Motor neuron (in vitro differentiated cells): Measurements from ENCODE around the gene ARHGAP42. TPM values are rescaled to one million over a fixed set of nuclear protein-coding genes. Genes with fewer than 3 reads are reported as not detected.
"Not testable (repeated sequence)": the region's sequence is repeated elsewhere in the genome, so short reads cannot be mapped to it uniquely, and the experiment has no call there.

Experiments used
- ATAC-seq, 8 experiments: fragments of 200-7000 bp; cut with Tn5 transposase; replicated peaks in 6 of 8; 2 replicates each; pipeline ENCODE4 v1.8.0; 2021; ENCODE audit warnings: mild to moderate bottlenecking in 8 of 8, moderate library complexity in 8 of 8
- H3K27ac ChIP-seq, 2 donors: fragments of 250-450 bp; sonication (Bioruptor Pico); 2 replicates each; pipeline ENCODE4 v1.9.0; 2021; ENCODE audit warnings: antibody characterized with exemption in 2 of 2, mild to moderate bottlenecking in 2 of 2, moderate library complexity in 1 of 2
- H3K4me1 ChIP-seq, 2 donors: fragments of 250-450 bp; sonication (Bioruptor Pico); replicated peaks in 1 of 2; 2 replicates each; pipeline ENCODE4 v1.6.1; 2021; ENCODE audit warnings: antibody characterized with exemption in 2 of 2, mild to moderate bottlenecking in 2 of 2, moderate library complexity in 1 of 2
- H3K4me3 ChIP-seq, 5 donors: fragments of 250-450 bp; sonication (Bioruptor Pico); 2 replicates each; pipeline ENCODE4 v1.9.0; 2021; ENCODE audit warnings: antibody characterized with exemption in 5 of 5, mild to moderate bottlenecking in 5 of 5, moderate library complexity in 4 of 5
- WGBS, 10 experiments: fragments of 450-650 bp; shearing (Covaris generic); methylation state at CpG; one replicate each; pipeline ENCODE4 v1.0.0; 2022; 5-methylcytosine and 5-hydroxymethylcytosine counted together
- in situ Hi-C, 9 experiments: fragments of 400-800 bp; cut with MboI; loops; one replicate each; pipeline ENCODE4 v1.15.0; 2021; ENCODE audit warnings: low sequenced_read_pairs in 9 of 9, low pct_unique_long_range_greater_than_20kb in 2 of 9; ENCODE audit not compliant: unreplicated experiment in 9 of 9
- total RNA-seq, 8 experiments: library from RNA; unstranded; fragments of 300-600 nt; gene quantifications; 2 replicates each; pipeline versions ENCODE4 v1.2.3 to v1.2.4, GENCODE V29; 2022

The ARHGAP42 gene, protein sequence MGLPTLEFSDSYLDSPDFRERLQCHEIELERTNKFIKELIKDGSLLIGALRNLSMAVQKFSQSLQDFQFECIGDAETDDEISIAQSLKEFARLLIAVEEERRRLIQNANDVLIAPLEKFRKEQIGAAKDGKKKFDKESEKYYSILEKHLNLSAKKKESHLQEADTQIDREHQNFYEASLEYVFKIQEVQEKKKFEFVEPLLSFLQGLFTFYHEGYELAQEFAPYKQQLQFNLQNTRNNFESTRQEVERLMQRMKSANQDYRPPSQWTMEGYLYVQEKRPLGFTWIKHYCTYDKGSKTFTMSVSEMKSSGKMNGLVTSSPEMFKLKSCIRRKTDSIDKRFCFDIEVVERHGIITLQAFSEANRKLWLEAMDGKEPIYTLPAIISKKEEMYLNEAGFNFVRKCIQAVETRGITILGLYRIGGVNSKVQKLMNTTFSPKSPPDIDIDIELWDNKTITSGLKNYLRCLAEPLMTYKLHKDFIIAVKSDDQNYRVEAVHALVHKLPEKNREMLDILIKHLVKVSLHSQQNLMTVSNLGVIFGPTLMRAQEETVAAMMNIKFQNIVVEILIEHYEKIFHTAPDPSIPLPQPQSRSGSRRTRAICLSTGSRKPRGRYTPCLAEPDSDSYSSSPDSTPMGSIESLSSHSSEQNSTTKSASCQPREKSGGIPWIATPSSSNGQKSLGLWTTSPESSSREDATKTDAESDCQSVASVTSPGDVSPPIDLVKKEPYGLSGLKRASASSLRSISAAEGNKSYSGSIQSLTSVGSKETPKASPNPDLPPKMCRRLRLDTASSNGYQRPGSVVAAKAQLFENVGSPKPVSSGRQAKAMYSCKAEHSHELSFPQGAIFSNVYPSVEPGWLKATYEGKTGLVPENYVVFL
- total RNA-seq, result 10 to 100 TPM in 4 of 8 experiments, 1 to 10 TPM in 4; 2.7 to 29.7 (median 10.0) TPM

DNA sequence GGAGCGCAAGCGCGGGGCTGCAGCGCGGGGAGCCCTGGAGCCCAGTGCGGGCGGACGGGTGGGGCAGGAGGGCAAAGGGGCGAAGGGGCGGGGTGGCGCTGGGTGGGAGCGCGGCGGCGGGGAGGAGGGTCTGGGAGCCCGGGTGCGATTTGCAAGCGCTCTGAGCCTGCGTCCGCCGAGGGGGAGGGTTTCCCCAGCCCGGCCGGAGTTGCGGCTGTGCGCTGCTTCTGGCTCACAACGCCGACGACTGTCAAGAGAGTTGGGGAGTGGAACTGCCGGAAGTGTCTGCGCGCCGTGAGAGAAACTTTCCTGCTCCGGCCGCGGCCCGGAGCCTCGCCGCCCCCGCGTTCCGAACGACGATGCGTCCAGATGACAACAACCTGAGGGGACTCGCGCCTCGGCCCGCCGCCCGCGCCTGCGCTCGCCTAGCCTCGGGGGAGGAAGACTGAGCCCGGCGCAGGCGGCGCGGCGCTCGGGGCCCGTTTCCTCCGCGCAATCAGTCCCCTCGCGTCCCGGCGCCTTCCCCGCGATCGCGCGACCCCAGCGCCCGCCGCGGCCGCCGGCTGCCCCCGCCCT, at the start of gene ARHGAP42:
ARHGAP42 (plus strand) TSS at position 235 of the 576 bp plus-strand sequence. CDS start 391 bp downstream, outside the sequence.
- Histone ChIP-seq H3K27ac (no peak within 1 kb of the TSS), H3K4me1 (peaks cover 4 to 7% of the 10 kb centered on the region in 2 donors), H3K4me3 (peak within 1 kb of the TSS; percentile 60 to 94 (median 75))
- WGBS, 10 experiments, result 0 to 1% (median 0%) methylated on average over 5 to 15 of the region's 80 CpGs; no CpG with 5 or more reads in 7 of the 10 experiments
- in situ Hi-C loops, result loop anchor here in 3 of 9 experiments (25.0 kb wide), 2 partner anchors 175 to 250 kb away; no protein-coding TSS in a partner anchor
- peak; percentile 67 to 83 (median 80) for ATAC-seq

GRCh38 chr11:100637706-100638105, 49.4 kb upstream of the ARHGAP42 start:
- no peak overlapping the region for H3K27ac ChIP-seq
- no peak overlapping the region for H3K4me3 ChIP-seq
- 13 to 100% (median 86%) methylated on average over 1 to 9 of the region's 10 CpGs for whole genome bisulfite sequencing, 10 experiments
- no peak for ATAC-seq
- in situ Hi-C loops, result no loop called here
- peaks cover 0 to 5% of the 10 kb centered on the region in 2 donors for H3K4me1 ChIP-seq

GRCh38 chr11:100638648-100639047, 48.4 kb upstream of the ARHGAP42 start:
- H3K4me3 ChIP-seq, result no peak overlapping the region
- in situ Hi-C loops, result no loop called here
- 0 to 89% (median 78%) methylated on average over 1 of the region's 1 CpG; no CpG with 5 or more reads in 5 of the 10 experiments for WGBS, 10 experiments
- peak in 2 of 8 experiments; percentile 22 to 24 for ATAC-seq
- H3K27ac ChIP-seq, result peak overlapping the region in 1 of 2 donors; percentile 4
- H3K4me1 ChIP-seq, result peaks cover 0 to 5% of the 10 kb centered on the region in 2 donors

- in situ Hi-C loops, result no loop called here
- H3K27ac ChIP-seq, result peak overlapping the region in 1 of 2 donors; percentile 4
- peak in 5 of 8 experiments; percentile 93 to 100 (median 99) for ATAC-seq
- H3K4me3 ChIP-seq, result no peak overlapping the region
- H3K4me1 ChIP-seq, result peaks cover 0 to 5% of the 10 kb centered on the region in 2 donors
- 11 to 63% (median 25%) methylated on average over 3 to 9 of the region's 9 CpGs; no CpG with 5 or more reads in 1 of the 10 experiments for WGBS, 10 experiments
Observed at GRCh38 chr11:100639140-100639539, 47.9 kb upstream of the ARHGAP42 start.

DNA sequence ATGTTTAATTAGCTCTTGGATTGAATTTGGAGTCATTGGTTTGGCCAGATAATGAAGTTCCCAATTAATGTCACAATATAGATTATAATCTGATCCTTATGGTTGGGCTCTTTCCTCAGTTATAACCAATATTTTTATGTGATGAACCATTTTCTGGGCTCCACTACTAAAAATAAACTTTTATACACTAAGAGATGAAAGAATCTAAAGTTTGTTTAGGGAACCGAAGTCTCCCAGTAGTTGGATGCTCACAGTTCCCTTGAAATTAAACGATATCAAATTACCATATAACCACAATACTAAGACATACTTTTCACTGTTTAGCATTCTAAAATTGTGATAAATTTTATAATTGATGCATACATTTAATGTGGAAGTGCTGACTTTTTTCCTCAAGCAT, 47.0 kb upstream of the ARHGAP42 start:
- Histone ChIP-seq H3K4me3 (no peak overlapping the region), H3K4me1 (peaks cover 0 to 5% of the 10 kb centered on the region in 2 donors), H3K27ac (no peak overlapping the region)
- WGBS, 10 experiments, result 36 to 100% (median 78%) methylated on average over 1 to 2 of the region's 2 CpGs; no CpG with 5 or more reads in 2 of the 10 experiments
- ATAC-seq, result no peak
- in situ Hi-C loops, result no loop called here

GRCh38 chr11:100640646-100641045, 46.4 kb upstream of the ARHGAP42 start:
- no peak for ATAC-seq
- in situ Hi-C loops, result no loop called here
- Histone ChIP-seq H3K4me3 (no peak overlapping the region), H3K4me1 (peaks cover 0 to 5% of the 10 kb centered on the region in 2 donors), H3K27ac (no peak overlapping the region)
- 0 to 80% (median 29%) methylated on average over 1 of the region's 1 CpG; no CpG with 5 or more reads in 2 of the 10 experiments for WGBS, 10 experiments

DNA sequence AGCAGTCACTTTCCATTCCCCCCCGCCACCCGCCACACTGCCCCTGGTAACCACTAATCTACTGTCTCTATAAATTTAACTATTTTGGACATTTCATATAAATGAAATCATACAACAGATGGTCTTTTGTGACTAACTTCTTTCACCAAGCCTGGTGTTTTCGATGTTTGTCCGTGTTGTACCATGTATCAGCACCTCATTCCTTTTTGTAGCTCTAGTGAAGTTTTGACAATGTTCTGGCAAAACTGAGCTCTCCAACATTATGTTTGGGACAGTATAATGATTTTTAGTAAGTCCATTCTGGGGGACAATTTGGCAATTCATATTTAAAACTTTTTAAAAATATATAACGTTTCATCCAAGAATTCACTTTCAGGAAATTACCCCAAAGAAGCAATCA, 45.6 kb upstream of the ARHGAP42 start:
- in situ Hi-C loops, result no loop called here
- H3K4me1 ChIP-seq, result peaks cover 0 to 5% of the 10 kb centered on the region in 2 donors
- WGBS, 10 experiments, result 20 to 100% (median 82%) methylated on average over 1 to 5 of the region's 5 CpGs; no CpG with 5 or more reads in 4 of the 10 experiments

DNA sequence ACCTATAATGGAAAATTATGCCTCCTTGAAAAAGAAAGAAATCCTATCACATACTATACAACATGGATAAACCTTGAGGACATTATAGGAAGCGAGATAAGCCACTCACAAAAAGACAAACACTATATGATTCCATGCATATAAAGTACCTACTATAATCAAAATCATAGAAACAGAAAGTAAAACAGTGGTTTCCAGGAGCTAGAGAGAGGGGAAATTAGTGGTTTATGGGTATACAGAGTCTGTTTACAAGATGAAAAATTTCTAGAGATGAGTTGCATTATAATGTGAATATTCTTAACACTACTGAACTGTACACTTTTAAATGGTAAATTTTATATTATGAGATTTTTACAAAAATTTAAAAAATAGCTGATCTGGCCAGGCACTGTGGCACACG, 40.5 kb upstream of the ARHGAP42 start:
- 0 to 100% (median 86%) methylated on average over 1 to 2 of the region's 2 CpGs for WGBS, 10 experiments
- Histone ChIP-seq H3K27ac (no peak overlapping the region), H3K4me1 (no peaks in the 10 kb centered on the region), H3K4me3 (no peak overlapping the region)
- in situ Hi-C loops, result no loop called here
- ATAC-seq, result no peak

More for the DNA sequence above, 45.6 kb upstream of the ARHGAP42 start:
- ATAC-seq, result no peak
- no peak overlapping the region for H3K4me3 ChIP-seq
- H3K27ac ChIP-seq, result no peak overlapping the region

- ATAC-seq, result no peak
- 0 to 88% (median 49%) methylated on average over 1 to 2 of the region's 4 CpGs; no CpG with 5 or more reads in 6 of the 10 experiments for WGBS, 10 experiments
- no peaks in the 10 kb centered on the region for H3K4me1 ChIP-seq
- in situ Hi-C loops, result no loop called here
- H3K27ac ChIP-seq, result no peak overlapping the region
- H3K4me3 ChIP-seq, result no peak overlapping the region
Observed at GRCh38 chr11:100647861-100648260, 39.2 kb upstream of the ARHGAP42 start.

DNA sequence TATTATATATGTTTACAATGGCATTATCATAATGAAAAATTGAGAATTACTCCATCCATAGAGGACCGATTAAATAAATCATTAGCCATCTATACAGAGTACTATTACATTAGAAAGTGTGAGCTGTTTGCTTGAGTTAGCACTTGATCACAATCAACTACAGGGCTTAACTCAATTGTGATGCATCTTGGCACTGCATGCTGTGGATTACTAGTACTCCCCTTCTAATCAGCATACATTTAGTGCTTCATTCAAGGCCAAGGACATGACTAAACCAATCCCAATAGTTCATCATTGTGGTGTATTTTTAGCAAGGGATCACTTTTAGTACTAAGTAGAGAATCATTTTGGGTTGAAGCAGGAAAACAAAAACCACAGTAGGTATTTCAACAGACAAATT, 23.5 kb upstream of the ARHGAP42 start:
- WGBS, 10 experiments, result 40 to 100% (median 60%) methylated on average over 1 of the region's 1 CpG; no CpG with 5 or more reads in 3 of the 10 experiments
- Histone ChIP-seq H3K27ac (no peak overlapping the region), H3K4me1 (no peaks in the 10 kb centered on the region), H3K4me3 (no peak overlapping the region)
- in situ Hi-C loops, result no loop called here
- no peak for ATAC-seq

GRCh38 chr11:100663996-100664395, 23.1 kb upstream of the ARHGAP42 start:
- in situ Hi-C loops, result no loop called here

GRCh38 chr11:100666816-100667215, 20.3 kb upstream of the ARHGAP42 start:
- in situ Hi-C loops, H3K27ac ChIP-seq, H3K4me3 ChIP-seq, ATAC-seq, H3K4me1 ChIP-seq: not testable (repeated sequence)
- 70 to 100% (median 92%) methylated on average over 1 to 2 of the region's 3 CpGs; no CpG with 5 or more reads in 3 of the 10 experiments for WGBS, 10 experiments

More at GRCh38 chr11:100663996-100664395, 23.1 kb upstream of the ARHGAP42 start:
- Histone ChIP-seq H3K4me1 (no peaks in the 10 kb centered on the region), H3K27ac (no peak overlapping the region), H3K4me3 (no peak overlapping the region)
- ATAC-seq, result no peak
- WGBS, 10 experiments, result 50 to 100% (median 90%) methylated on average over 1 to 4 of the region's 4 CpGs; no CpG with 5 or more reads in 2 of the 10 experiments
